T-helper 2 cell treated with Interferon-gamma antibody and Interleukin-4, amounts not matched to agents 5 μg/mL and 100 μg/mL, for 36 hours (primary cell): ENCODE results near the gene ZNF197.
"Not testable (repeated sequence)": the region's sequence is repeated elsewhere in the genome, so short reads cannot be mapped to it uniquely, and the experiment has no call there.

Experiments used
- DNase-seq: peaks from one replicate; pipeline ENCODE4 v3.0.0; 2021; ENCODE audit warnings: low spot score
- H3K27ac Mint-ChIP-seq: one replicate; pipeline ENCODE4 v1.8.0; 2021; ENCODE audit warnings: mild to moderate bottlenecking, mixed read lengths
- H3K27me3 Mint-ChIP-seq: one replicate; pipeline ENCODE4 v1.8.0; 2021; ENCODE audit warnings: low read depth, mixed read lengths
- H3K36me3 Mint-ChIP-seq: one replicate; pipeline ENCODE4 v1.8.0; 2021; ENCODE audit warnings: low read depth, mixed read lengths
- H3K4me1 Mint-ChIP-seq: one replicate; pipeline ENCODE4 v1.8.0; 2021; ENCODE audit warnings: low read depth, mixed read lengths
- H3K4me3 Mint-ChIP-seq: one replicate; pipeline ENCODE4 v1.8.0; 2022; ENCODE audit warnings: mild to moderate bottlenecking, moderate library complexity, mixed read lengths
- H3K9me3 Mint-ChIP-seq: one replicate; pipeline ENCODE4 v1.8.0; 2021; ENCODE audit warnings: mixed read lengths

The ZNF197 gene

DNA sequence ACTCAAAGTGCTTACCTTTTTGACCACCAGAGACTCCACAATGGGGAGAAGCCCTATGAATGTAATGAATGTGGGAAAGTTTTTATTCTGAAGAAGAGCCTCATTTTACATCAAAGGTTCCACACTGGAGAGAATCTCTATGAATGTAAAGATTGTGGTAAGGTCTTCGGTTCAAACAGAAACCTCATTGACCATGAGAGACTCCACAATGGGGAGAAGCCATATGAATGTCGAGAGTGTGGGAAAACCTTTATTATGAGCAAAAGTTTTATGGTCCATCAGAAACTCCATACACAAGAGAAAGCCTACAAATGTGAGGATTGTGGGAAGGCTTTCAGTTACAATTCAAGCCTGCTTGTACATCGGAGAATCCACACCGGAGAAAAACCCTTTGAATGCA is 18.2 kb downstream of the ZNF197 start:
- H3K36me3 Mint-ChIP-seq = peaks cover 73% of the 10 kb centered on the region
- H3K27ac Mint-ChIP-seq = no peak overlapping the region
- peaks cover 82% of the 10 kb centered on the region for H3K9me3 Mint-ChIP-seq
- no peak for DNase-seq
- H3K4me3 Mint-ChIP-seq = no peak overlapping the region
- peaks cover 3% of the 10 kb centered on the region for H3K4me1 Mint-ChIP-seq
- no peaks in the 10 kb centered on the region for H3K27me3 Mint-ChIP-seq

DNA sequence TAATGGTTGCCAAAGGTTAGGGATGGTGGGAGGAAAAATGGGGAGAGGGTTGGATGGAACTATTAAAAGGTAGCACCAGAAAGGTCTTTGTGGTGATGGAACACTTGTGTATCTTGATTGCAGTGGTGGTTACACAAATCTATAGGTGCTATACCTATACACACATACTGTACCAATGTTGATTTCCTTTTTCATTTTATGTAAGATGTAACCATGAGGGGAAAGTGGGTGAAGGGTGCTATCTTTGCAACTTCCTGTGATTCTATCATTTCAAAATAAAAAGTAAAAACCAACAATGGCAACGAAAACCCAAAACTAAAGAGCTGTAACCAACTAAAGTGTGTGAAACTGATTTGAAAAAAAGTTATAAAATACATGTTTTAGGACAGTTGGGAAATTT is 22.9 kb downstream of the ZNF197 start:
- no peak for DNase-seq
- no peak overlapping the region for H3K27ac Mint-ChIP-seq
- peak overlapping the region; percentile 79 for H3K4me3 Mint-ChIP-seq
- peaks cover 47% of the 10 kb centered on the region for H3K36me3 Mint-ChIP-seq
- peaks cover 62% of the 10 kb centered on the region for H3K9me3 Mint-ChIP-seq
- no peaks in the 10 kb centered on the region for H3K27me3 Mint-ChIP-seq
- peaks cover 6% of the 10 kb centered on the region for H3K4me1 Mint-ChIP-seq

DNA sequence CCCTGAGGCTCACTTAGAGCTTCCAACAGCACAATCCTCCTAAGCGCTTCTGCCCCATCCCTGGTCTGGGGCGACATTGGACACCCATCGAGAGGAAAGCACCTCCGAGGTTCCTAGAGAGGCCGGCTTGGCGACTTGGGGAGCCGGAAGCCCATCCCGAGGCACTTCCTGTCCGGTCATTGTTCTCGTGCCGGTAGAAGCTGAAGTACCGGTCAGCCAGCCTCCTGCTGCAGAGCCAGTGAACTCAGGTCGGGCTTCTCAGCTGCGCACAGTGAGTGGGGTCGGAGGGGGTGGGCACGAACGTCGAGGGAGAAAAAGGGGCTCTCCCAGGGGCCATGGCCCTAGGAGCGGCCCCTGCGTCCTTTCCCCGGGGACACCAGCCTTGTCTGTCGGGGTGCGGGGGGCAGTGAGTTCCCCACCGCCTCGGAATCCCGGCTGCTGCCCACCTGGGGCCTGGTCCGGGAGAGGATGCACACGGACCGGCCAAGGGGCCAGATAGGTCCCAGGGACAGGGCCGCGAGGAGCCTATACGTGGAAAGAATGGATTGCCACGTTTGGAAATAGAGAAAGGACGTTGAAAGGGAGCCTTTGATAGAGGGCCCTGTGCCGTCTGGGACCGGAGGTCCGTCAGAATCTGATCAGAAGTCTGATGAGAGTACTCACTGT is 23.9 kb downstream of the ZNF197 start, which contains the start of gene ZNF35:
Gene ZNF35, plus strand, starts transcription at position 169 of the 666 bp plus-strand sequence. CDS start 2,336 bp downstream, outside the sequence.
- Mint-ChIP-seq H3K4me1 (peaks cover 6% of the 10 kb centered on the region), H3K27me3 (no peaks in the 10 kb centered on the region), H3K9me3 (peaks cover 58% of the 10 kb centered on the region), H3K36me3 (peaks cover 47% of the 10 kb centered on the region), H3K27ac (no peak within 1 kb of the TSS), H3K4me3 (peak within 1 kb of the TSS; percentile 79)
- DNase-seq = peak; percentile 26

DNA sequence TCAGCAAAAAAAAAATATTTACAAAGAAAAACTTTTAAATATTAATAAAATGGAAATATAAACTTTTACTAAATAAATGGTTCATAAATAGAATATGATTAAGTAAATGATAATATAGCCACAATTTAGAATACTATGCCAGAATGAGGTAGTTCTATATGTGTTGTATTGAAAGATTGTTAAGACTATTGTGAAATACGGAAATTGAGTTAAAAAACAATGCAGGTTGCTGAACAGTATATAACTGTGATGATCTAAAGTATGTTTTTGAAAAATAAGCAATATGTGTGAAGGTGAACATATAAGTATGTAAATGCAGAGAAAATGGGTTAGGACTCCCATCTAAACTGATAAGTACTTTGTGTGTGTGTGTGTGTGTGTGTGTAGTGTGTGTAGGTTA is 24.9 kb downstream of the ZNF197 start:
- Mint-ChIP-seq H3K4me3 (no peak overlapping the region), H3K36me3 (peaks cover 51% of the 10 kb centered on the region), H3K27me3 (no peaks in the 10 kb centered on the region), H3K27ac (no peak overlapping the region), H3K9me3 (peaks cover 61% of the 10 kb centered on the region), H3K4me1 (peaks cover 6% of the 10 kb centered on the region)
- no peak for DNase-seq

DNA sequence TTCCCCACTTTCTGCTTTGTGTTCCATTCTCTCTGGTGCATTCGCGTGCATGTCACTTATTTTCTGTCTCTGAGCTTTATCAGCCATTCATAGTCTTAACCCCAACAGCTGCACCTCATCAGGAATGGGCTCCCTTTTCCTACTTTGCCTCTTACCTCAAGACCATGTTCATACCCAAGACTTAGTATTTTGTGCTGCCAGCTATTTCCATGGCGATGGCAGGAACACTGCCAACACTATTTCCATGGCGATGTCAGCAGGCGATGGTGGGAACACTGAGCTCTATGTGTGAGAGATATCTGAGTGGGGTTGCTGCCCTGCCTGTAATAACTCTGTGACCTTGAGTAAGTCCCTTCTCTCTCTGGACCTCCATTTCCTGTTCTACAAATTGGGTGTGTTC is 29.2 kb downstream of the ZNF197 start:
- Mint-ChIP-seq H3K4me3 (no peak overlapping the region), H3K9me3 (peaks cover 53% of the 10 kb centered on the region), H3K4me1 (peaks cover 2% of the 10 kb centered on the region), H3K36me3 (peaks cover 56% of the 10 kb centered on the region), H3K27me3 (no peaks in the 10 kb centered on the region), H3K27ac (no peak overlapping the region)
- no peak for DNase-seq

DNA sequence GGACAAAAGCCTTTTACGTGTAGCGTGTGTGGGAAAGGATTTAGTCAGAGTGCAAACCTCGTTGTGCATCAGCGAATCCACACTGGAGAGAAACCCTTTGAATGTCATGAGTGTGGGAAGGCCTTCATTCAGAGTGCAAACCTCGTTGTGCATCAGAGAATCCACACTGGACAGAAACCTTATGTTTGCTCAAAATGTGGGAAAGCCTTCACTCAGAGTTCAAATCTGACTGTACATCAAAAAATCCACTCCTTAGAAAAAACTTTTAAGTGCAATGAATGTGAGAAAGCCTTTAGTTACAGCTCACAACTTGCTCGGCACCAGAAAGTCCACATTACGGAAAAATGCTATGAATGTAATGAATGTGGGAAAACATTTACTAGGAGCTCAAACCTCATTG is 34.2 kb downstream of the ZNF197 start:
- DNase-seq = no peak
- Mint-ChIP-seq H3K4me3 (no peak overlapping the region), H3K27ac (no peak overlapping the region), H3K4me1 (no peaks in the 10 kb centered on the region), H3K36me3 (peaks cover 50% of the 10 kb centered on the region), H3K9me3 (peaks cover 65% of the 10 kb centered on the region), H3K27me3 (no peaks in the 10 kb centered on the region)

DNA sequence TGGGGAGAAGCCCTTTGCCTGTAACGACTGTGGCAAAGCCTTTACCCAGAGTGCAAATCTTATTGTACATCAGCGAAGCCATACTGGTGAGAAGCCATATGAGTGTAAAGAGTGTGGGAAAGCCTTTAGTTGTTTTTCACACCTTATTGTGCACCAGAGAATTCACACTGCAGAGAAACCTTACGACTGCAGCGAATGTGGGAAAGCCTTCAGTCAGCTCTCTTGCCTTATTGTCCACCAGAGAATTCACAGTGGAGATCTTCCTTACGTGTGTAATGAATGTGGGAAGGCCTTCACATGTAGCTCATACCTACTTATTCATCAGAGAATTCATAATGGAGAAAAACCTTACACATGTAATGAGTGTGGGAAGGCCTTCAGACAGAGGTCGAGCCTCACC is 34.6 kb downstream of the ZNF197 start:
- peaks cover 45% of the 10 kb centered on the region for H3K36me3 Mint-ChIP-seq
- H3K4me3 Mint-ChIP-seq = no peak overlapping the region
- peaks cover 65% of the 10 kb centered on the region for H3K9me3 Mint-ChIP-seq
- no peaks in the 10 kb centered on the region for H3K27me3 Mint-ChIP-seq
- no peaks in the 10 kb centered on the region for H3K4me1 Mint-ChIP-seq
- H3K27ac Mint-ChIP-seq = no peak overlapping the region
- DNase-seq = no peak

DNA sequence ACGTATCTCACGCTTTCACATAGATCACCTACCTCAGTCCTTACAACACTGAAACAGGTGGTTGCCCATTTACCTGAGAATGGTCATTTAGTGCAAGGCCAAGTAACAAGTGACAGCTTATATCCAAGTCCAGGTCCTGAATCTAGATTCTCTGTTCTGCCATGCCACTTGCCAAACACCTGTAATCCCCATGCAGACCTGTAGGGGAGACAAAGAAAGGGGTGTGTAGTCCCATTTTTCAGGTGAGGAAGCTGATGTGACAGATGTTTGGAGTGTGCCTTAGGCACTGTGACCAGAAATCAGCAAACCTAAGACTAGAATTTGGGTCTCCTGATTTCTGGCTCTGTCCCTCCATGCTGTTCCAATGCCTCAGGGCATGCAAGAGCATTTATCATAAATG is 36.4 kb downstream of the ZNF197 start:
- DNase-seq = no peak
- no peak overlapping the region for H3K27ac Mint-ChIP-seq
- H3K9me3 Mint-ChIP-seq = peaks cover 72% of the 10 kb centered on the region
- H3K4me1 Mint-ChIP-seq = no peaks in the 10 kb centered on the region
- peaks cover 40% of the 10 kb centered on the region for H3K36me3 Mint-ChIP-seq
- no peak overlapping the region for H3K4me3 Mint-ChIP-seq
- H3K27me3 Mint-ChIP-seq = no peaks in the 10 kb centered on the region

DNA sequence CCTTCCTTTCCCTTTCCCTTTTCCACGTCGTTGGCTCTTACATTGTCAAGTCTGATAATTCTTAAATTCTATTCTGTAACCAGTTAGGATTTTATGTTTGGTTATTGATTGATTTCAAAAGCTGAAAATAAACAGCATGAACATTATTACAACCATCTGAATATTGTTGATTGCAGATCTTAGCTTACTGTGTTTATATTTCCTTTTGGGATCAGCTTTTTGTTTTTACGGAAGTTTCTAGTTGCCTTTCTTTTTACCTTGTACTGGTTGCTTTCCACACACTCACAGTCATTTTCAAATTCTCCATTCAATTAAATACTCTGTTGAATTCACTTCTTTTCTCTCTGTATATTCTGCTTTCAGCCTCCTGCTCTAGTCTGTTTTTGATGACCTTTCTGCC is 40.3 kb downstream of the ZNF197 start:
- no peak overlapping the region for H3K4me3 Mint-ChIP-seq
- no peaks in the 10 kb centered on the region for H3K27me3 Mint-ChIP-seq
- peaks cover 10% of the 10 kb centered on the region for H3K36me3 Mint-ChIP-seq
- H3K9me3 Mint-ChIP-seq = peaks cover 54% of the 10 kb centered on the region
- H3K4me1 Mint-ChIP-seq = no peaks in the 10 kb centered on the region
- H3K27ac Mint-ChIP-seq = no peak overlapping the region
- DNase-seq = no peak

DNA sequence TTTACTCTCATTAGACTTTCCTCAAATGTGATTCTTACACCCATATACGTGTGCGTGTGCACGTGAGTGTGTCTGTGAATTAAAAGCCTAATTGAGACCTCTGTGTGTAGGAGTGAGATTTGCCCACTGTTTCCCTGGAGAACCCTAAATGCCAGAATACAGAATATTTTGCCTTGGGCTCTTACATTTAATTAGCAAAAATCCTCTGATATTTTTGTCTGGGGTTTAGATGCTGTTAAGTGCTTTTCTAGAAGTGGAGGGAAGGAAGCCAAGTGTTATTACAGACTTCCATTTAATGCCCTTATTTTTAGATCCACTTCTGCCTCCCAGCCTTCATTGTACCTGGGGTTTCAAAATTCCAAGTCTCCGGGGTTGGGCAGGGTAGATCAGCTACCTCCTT is 41.5 kb downstream of the ZNF197 start:
- H3K4me1 Mint-ChIP-seq = no peaks in the 10 kb centered on the region
- no peak overlapping the region for H3K27ac Mint-ChIP-seq

DNA sequence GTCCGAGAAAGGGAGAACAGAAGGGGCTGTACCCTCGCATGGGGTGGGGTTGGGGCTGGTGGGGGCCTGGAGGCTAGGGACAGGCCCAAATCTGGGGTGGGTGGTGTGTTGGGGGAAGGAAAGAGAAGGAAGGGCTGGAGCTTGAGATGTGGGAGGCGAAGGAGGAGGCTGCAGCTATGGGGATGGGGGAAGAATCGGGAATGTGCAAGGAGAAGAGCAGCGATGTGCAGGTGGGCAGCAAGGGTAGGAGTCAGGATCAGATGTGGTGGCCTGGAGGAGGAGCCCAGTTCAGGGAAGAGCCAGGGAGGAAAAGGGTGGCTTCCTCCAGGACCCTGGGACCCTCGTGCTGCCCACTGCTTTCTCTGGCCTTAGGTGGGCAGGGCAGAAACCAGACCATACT is 44.9 kb downstream of the ZNF197 start:
- Mint-ChIP-seq H3K9me3 (peaks cover 46% of the 10 kb centered on the region), H3K4me1 (no peaks in the 10 kb centered on the region), H3K27me3 (no peaks in the 10 kb centered on the region), H3K4me3 (no peak overlapping the region), H3K27ac (no peak overlapping the region), H3K36me3 (no peaks in the 10 kb centered on the region)
- DNase-seq = no peak

More for the DNA sequence above, 41.5 kb downstream of the ZNF197 start:
- peaks cover 3% of the 10 kb centered on the region for H3K36me3 Mint-ChIP-seq
- no peaks in the 10 kb centered on the region for H3K27me3 Mint-ChIP-seq
- peaks cover 50% of the 10 kb centered on the region for H3K9me3 Mint-ChIP-seq
- no peak overlapping the region for H3K4me3 Mint-ChIP-seq
- no peak for DNase-seq

DNA sequence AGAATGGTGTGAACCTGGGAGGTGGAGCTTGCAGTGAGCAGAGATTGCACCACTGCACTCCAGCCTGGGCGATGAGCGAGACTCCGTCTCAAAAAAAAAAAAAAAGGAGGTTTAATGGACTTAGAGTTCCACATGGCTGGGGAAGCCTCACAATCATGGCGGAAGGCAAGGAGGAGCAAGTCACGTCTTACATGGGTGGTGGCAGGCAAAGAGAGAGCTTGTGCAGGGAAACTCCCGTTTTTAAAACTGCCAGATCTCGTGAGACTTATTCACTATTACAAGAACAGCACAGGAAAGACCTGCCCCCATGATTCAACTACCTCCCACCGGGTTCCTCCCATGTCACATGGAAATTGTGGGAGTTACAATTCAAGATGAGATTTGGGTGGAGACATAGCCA is 48.6 kb downstream of the ZNF197 start:
- not testable (repeated sequence) for DNase-seq, H3K4me1 Mint-ChIP-seq, H3K4me3 Mint-ChIP-seq, H3K36me3 Mint-ChIP-seq, H3K27ac Mint-ChIP-seq, H3K27me3 Mint-ChIP-seq
- H3K9me3 Mint-ChIP-seq = peaks cover 42% of the 10 kb centered on the region

DNA sequence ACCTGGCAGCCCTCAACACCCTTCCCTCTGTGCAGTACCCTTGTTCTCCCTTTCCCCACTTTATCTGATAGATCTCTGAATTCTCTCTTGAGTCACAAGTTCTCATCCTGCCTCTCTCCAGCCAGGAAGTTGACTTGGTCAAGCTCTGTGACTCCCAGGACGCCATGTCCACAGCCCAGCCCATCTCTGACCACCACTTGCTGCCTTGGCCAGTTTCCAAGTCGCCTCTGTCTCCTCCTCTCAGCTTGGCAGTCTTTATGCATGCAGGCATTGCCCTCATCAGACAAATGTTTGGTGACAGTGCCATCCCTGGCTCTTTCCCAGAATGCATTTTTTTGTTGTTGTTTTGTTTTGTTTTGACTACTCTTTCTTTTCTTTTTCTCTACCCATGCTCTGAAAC is 49.4 kb downstream of the ZNF197 start:
- Mint-ChIP-seq H3K4me1 (no peaks in the 10 kb centered on the region), H3K27ac (no peak overlapping the region), H3K36me3 (no peaks in the 10 kb centered on the region), H3K4me3 (no peak overlapping the region), H3K27me3 (no peaks in the 10 kb centered on the region), H3K9me3 (peaks cover 36% of the 10 kb centered on the region)
- DNase-seq = no peak

DNA sequence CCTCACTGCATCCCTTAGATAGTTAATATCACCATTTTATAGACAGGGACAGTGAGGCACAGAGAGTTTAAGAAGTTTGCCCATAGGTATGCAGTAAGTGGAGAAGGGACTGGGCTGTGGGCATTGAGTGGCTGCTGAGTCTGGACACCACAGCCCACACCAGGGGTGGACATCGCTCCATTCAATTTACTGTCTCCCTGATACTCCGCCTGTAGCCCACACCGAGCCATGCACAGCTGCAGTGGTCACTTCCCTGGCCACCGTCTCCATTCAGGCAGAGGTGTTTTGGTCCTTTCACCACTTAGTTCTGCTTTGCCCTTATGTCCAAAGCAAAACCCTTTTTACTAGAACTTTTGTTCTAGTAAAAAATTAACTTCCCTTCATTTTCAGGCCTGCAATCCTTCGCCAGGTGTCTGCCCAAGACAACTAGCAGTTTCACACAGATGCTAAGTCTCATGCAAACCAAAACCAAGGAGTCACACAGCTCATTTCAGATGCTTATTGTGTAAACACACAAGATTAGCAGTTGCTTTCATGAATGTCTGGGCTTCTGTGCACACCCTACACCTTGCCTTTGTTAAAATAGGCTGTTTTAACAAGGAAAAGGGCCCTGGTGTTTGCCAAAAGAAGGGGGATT is 53.8 kb downstream of the ZNF197 start:
- Mint-ChIP-seq H3K36me3 (peaks cover 2% of the 10 kb centered on the region), H3K27me3 (no peaks in the 10 kb centered on the region), H3K4me1 (no peaks in the 10 kb centered on the region), H3K9me3 (peaks cover 33% of the 10 kb centered on the region), H3K27ac (no peak overlapping the region), H3K4me3 (no peak overlapping the region)
- DNase-seq = no peak
